Urothelium cell line (cell line): ENCODE results near the gene NR2C2AP.

Experiments
- DNase-seq: peaks from one replicate; pipeline ENCODE4 v3.0.0; 2011; ENCODE audit warnings: low spot score, mixed read lengths
- FAIRE-seq: peaks from 2 replicates; lab custom pipeline; 2011; peaks lifted over from hg19 to GRCh38; lab: Jason Lieb, UNC

Gene NR2C2AP

GRCh38 chr19:19152668-19153384 lies 50.4 kb downstream of the NR2C2AP start:
- no peak for DNase-seq

GRCh38 chr19:19151418-19151817 lies 51.8 kb downstream of the NR2C2AP start:
- DNase-seq (no peak), FAIRE-seq (no peak)

More at GRCh38 chr19:19152668-19153384, 50.4 kb downstream of the NR2C2AP start:
- no peak for FAIRE-seq
